NB4 (cell line): Measurements from ENCODE around the gene TBC1D17.

Source experiments
- CTCF ChIP-seq: IDR thresholded peaks from one replicate; pipeline ENCODE4 v1.5.1; 2012; ENCODE audit warnings: low read depth, low read length
- POLR2A ChIP-seq: IDR thresholded peaks from 2 replicates; pipeline ENCODE4 v1.6.1; 2011; ENCODE audit warnings: mild to moderate bottlenecking; ENCODE audit not compliant: insufficient read length; ENCODE audit errors: extremely low read depth

DNA sequence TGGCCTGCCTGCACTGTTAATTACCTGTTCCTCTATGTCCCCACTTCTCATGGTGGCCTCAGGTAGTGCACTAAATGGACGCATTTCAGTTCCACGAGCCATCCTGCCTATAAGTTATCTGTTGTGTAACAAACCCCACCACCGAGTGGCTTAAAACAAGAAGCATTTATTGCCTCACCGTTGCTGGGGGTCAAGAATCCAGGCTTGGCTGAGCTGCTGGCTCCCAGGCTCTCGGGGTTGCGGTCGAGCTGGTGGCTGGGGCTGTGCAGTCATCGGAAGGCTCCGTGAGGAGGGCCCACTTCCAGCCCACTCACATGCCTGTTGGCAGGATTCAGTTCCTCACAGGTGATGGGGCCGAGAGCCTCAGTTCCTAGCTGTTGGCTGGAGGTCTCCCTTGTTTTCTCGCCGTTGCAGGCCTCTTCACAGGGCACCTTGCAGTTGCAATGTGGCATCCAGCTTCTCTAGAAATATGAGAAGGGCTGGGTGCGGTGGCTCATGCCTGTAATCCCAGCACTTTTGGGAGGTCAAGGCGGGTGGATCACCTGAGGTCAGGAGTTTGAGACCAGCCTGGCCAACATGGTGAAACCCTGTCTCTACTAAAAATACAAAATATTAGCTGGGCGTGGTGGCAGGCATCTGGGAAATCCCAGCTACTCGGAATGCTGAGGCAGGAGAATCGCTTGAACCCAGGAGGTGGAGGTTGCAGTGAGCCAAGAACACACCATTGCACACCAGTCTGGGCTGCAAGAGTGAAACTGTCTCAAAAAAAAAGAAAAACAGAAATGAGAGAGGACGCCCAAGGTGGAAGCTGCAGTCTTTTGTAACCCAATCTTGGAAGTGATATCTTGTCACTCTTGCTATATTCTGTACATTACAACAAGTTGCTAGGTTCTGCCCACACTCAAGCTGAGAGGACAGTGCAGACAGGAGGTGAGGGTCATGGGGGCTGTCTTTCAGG, 33.1 kb upstream of the TBC1D17 start:
- TF ChIP-seq POLR2A (no peak), CTCF (no peak)
